ENCODE measurements around the gene LRIG3.

The LRIG3 gene

GRCh38 chr12:58833853-58834252, 86.5 kb downstream of the LRIG3 start:
- no peaks in the 10 kb centered on the region for H3K36me3 Mint-ChIP-seq (ENCODE audit: low read depth)
- no peak overlapping the region for H3K4me3 Mint-ChIP-seq
- no peak overlapping the region for H3K27ac Mint-ChIP-seq
- H3K9me3 Mint-ChIP-seq = no peaks in the 10 kb centered on the region
- DNase-seq (ENCODE audit: low spot score) = no peak
- H3K27me3 Mint-ChIP-seq (ENCODE audit: low read depth) = no peaks in the 10 kb centered on the region
- no peaks in the 10 kb centered on the region for H3K4me1 Mint-ChIP-seq (ENCODE audit: low read depth)

GRCh38 chr12:58832920-58833319, 87.4 kb downstream of the LRIG3 start:
- Mint-ChIP-seq H3K27ac (no peak overlapping the region), H3K27me3 (ENCODE audit: low read depth) (no peaks in the 10 kb centered on the region), H3K4me1 (ENCODE audit: low read depth) (no peaks in the 10 kb centered on the region), H3K9me3 (no peaks in the 10 kb centered on the region), H3K4me3 (no peak overlapping the region), H3K36me3 (ENCODE audit: low read depth) (no peaks in the 10 kb centered on the region)
- no peak for DNase-seq (ENCODE audit: low spot score)

All from T-helper 2 cell treated with Interferon-gamma antibody and Interleukin-4, amounts not matched to agents 5 μg/mL and 100 μg/mL, for 36 hours (primary cell).